Stomach (tissue), 4 donors: ENCODE results near the gene DUSP18.

Experiments used
- CTCF ChIP-seq, 7 experiments: fragments of 450-650 bp in 4 of 7; fragments of 200-600 bp in 3 of 7; sonication (generic) in 3 of 7; IDR thresholded peaks; one replicate each; pipeline ENCODE4 v1.5.1; 2016 to 2019; ENCODE audit warnings: antibody characterized with exemption in 7 of 7, control low read depth in 2 of 7, mild to moderate bottlenecking in 1 of 7
- POLR2A ChIP-seq, 4 donors: fragments of 450-650 bp; IDR thresholded peaks; one replicate each; pipeline ENCODE4 v1.6.1; 2016; ENCODE audit warnings: antibody characterized with exemption in 4 of 4, control low read depth in 2 of 4, mild to moderate bottlenecking in 1 of 4, moderate library complexity in 1 of 4
- POLR2AphosphoS5 ChIP-seq, 3 donors: sonication (generic); formaldehyde crosslinking; IDR thresholded peaks; one replicate each; pipeline ENCODE4 v1.6.1; 2016; ENCODE audit warnings: antibody characterized with exemption in 3 of 3

- TF ChIP-seq CTCF (IDR thresholded peaks at IDR 0.05) (no peak), POLR2A (IDR thresholded peaks at IDR 0.05) (no peak), POLR2AphosphoS5 (IDR thresholded peaks at IDR 0.05) (peak in 1 of 3 donors; percentile 18)
Measured at GRCh38 chr22:30648825-30649224, 18.9 kb downstream of the DUSP18 start.
